RWPE1 (cell line): ENCODE results near the gene GAL3ST2.
A peak's percentile ranks its signal among the peaks of the same experiment; 100 is the strongest.
"Not testable (repeated sequence)": the region's sequence is repeated elsewhere in the genome, so short reads cannot be mapped to it uniquely, and the experiment has no call there.

Experiments
- CTCF ChIA-PET: fragments of 350-600 bp; sonication (Branson Sonifier 250); formaldehyde crosslinking; extraction: SDS; loops from one replicate; lab custom pipeline; 2021; lab: Yijun Ruan, JAX
- POLR2A ChIA-PET: fragments of 400-600 bp; formaldehyde crosslinking; extraction: SDS; loops from one replicate; lab custom pipeline; 2020; ENCODE audit warnings: antibody characterized with exemption; ENCODE audit not compliant: low non-redundant PET; lab: Yijun Ruan, JAX
- DNase-seq: peaks from one replicate; pipeline ENCODE4 v3.0.0; 2012; ENCODE audit warnings: low spot score
- H3K27ac ChIP-seq: fragments of 450-650 bp; 2 replicates; pipeline ENCODE4 v1.5.1; 2017
- TF ChIP-seq, protein P1 (sequence below): fragments of 450-650 bp; conservative IDR thresholded peaks from 2 replicates; pipeline ENCODE4 v1.5.1; 2017; ENCODE audit warnings: low read depth, mild to moderate bottlenecking

The GAL3ST2 gene

DNA sequence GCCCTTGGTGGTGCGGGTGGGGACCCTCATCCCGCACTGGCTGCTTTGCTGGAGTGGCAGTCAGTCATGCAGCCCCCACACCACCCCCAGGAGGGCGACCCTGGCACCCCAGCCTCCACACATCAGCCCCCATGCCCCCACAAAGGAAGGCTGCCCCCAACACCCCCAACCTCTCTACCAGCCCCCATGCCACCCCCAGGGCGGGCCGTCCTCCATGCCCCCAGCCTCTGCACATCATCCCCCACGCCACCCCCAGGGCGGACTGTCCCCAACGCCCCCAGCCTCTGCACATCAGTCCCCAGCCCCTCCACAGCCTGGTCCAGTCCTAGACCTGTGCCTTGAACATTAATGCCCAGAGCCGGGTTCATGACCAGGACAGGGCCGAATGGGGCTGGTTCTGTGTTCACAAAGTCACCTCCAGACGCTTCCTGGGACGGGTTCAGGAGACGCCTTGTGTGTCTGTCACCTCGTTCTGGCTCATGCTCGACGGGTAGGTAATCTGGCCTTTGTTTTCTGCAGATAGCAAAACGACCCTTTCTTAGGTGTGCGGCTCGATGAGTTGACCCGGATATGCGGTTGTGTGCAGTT is 23.8 kb upstream of the GAL3ST2 start:
- CTCF ChIA-PET = no interaction called here
- DNase-seq = no peak
- POLR2A ChIA-PET = no interaction called here
- TF ChIP-seq, protein P1, sequence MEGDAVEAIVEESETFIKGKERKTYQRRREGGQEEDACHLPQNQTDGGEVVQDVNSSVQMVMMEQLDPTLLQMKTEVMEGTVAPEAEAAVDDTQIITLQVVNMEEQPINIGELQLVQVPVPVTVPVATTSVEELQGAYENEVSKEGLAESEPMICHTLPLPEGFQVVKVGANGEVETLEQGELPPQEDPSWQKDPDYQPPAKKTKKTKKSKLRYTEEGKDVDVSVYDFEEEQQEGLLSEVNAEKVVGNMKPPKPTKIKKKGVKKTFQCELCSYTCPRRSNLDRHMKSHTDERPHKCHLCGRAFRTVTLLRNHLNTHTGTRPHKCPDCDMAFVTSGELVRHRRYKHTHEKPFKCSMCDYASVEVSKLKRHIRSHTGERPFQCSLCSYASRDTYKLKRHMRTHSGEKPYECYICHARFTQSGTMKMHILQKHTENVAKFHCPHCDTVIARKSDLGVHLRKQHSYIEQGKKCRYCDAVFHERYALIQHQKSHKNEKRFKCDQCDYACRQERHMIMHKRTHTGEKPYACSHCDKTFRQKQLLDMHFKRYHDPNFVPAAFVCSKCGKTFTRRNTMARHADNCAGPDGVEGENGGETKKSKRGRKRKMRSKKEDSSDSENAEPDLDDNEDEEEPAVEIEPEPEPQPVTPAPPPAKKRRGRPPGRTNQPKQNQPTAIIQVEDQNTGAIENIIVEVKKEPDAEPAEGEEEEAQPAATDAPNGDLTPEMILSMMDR = no peak
- H3K27ac ChIP-seq = peak overlapping the region; percentile 47

DNA sequence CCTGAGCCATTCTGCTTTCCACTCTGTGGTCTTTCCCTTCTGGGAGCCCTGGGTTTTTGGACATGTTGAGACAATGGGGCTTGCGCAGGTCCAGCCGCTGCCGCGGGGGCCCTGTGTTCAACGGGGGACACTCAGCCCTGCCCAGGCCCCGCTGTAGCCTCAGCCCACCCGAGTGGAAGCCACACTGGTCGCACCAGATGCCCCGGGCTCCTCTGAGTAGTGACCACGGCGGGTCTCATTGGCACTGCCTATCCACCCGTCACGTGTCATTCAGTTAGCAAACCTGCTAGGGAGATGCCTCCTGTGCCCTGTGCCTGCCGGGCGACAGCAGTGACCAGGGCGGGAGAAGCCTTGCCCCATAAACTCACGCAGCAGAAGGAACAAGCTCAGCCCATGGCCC is 23.1 kb upstream of the GAL3ST2 start:
- peak overlapping the region; percentile 47 for H3K27ac ChIP-seq
- TF ChIP-seq, protein P1 = no peak
- DNase-seq = no peak
- ChIA-PET POLR2A (no interaction called here), CTCF (no interaction called here)

DNA sequence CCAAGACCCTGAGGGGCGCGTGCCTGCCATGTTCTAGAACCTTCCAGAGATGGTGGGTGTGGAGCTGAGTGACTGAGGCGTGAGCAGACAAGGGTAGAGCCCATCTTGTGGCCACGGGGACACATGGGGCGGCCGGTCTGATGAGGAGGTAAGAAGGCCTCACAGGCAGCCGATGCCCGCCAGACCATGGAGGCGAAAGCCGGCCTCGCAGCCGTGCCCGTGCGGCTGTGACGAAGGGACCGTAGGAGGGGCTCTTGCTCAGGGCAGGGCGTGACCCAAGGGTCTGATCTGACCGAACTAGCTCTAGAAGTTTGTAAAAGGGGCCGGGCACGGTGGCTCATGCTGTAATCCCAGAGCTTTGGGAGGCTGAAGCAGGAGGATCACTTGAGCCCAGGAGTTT is 22.6 kb upstream of the GAL3ST2 start:
- ChIA-PET POLR2A (interaction anchor here (0.7 kb wide), 1 partner anchor 18 kb away, joined by 3 read pairs; no protein-coding TSS in a partner anchor), CTCF (no interaction called here)
- no peak for DNase-seq
- peak overlapping the region; percentile 47; the same call in 1 of the 2 replicates for H3K27ac ChIP-seq
- TF ChIP-seq, protein P1 = no peak

DNA sequence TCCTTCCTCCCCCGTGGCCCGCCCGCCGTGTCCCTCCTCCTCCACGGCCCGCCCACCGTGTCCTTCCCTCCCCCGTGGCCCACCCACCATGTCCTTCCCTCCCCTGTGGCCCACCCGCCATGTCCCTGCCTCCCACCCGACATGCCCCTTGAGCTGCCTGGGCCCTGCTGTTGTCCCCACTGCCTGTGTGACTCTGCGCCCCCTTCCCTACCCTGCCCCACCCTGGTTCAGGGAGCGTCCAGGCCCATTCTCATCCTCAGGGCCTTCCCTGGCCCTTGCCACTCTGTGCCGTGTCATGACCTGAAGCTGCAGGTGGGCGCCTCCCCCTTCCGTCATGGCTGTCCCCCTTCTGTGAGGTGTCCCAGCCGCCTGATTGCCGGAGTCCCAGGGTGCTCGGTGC is 21.5 kb upstream of the GAL3ST2 start:
- TF ChIP-seq, protein P1 = no peak
- DNase-seq = no peak
- CTCF ChIA-PET = no interaction called here

DNA sequence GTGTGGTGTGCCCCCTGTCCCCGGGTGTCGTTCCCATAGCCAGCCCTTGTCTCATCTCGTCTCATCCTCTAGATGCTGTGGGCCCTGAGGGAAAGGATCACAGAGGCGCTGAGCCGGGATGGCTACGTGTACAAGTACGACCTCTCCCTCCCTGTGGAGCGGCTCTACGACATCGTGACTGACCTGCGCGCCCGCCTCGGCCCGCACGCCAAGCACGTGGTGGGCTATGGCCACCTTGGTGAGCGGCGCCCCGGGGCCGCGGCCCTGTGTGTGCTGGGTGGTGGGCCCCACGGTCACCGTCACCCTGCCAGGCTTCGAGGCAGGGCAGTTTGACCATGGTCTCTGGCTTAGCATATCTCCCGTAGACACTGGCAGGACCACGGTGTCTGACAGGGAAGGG is 20.8 kb upstream of the GAL3ST2 start:
- no peak for DNase-seq
- TF ChIP-seq, protein P1 = no peak
- no peak overlapping the region for H3K27ac ChIP-seq
- ChIA-PET CTCF (interaction anchor here (0.6 kb wide), 1 partner anchor 54 kb away, joined by 3 read pairs; no protein-coding TSS in a partner anchor), POLR2A (no interaction called here)

More for the DNA sequence above, 21.5 kb upstream of the GAL3ST2 start:
- no peak overlapping the region for H3K27ac ChIP-seq
- POLR2A ChIA-PET = interaction anchor here (0.6 kb wide), 1 partner anchor 21 kb away, joined by 3 read pairs; no protein-coding TSS in a partner anchor

DNA sequence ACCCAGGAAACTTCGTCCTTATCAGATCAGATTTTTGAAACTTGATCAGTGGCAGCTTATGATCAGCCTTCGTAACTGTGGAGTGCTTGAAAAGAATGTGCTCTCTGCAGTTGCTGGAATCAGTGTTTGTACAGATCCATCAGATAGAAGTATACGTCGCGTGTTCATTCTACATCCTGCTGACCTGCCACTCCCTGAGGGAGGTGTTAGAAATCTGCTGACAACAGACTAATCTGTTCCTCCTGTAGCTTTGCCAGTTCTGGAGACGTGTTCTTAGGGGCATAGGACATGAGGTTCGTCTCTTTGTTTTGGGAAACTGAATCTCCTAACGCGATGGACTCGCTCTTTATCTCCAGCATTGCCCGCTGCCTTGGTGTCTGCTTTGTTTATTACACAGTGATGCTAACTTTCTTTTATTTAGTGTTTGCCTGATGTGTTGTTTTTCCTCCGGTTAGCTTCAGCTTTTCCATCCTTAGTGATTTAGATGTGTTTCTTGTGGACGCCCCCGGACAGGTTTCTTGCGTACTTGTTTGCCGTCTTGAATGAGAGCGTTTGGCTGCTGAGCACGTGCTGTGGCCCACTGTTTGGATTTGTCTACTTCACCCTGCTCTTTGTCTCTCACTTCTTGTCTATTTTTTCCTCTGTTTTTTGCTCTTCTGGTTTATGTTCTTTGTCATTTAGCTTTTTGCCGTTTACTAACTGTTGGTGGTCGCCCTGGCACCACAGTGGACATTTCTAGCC is 17.4 kb upstream of the GAL3ST2 start:
- TF ChIP-seq, protein P1 = no peak
- CTCF ChIA-PET = interaction anchor here (0.6 to 1.0 kb wide), 2 partner anchors 118 to 348 kb away, joined by 3 to 5 read pairs; no protein-coding TSS in a partner anchor
- DNase-seq = no peak
- POLR2A ChIA-PET = no interaction called here
- H3K27ac ChIP-seq = no peak overlapping the region

DNA sequence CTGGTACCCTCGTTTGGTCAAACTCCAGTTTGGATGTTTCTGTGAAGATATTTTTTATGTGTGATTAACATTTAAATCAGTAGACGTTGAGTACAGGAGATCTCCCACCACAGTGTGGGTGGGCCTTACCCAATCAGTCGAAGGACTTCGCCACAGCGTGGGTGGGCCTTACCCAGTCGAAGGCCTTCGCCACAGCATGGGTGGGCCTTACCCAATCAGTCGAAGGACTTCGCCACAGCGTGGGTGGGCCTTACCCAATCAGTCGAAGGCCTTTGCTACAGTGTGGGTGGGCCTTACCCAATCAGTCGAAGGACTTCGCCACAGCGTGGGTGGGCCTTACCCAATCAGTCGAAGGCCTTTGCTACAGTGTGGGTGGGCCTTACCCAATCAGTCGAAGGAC is 16.7 kb upstream of the GAL3ST2 start:
- H3K27ac ChIP-seq, DNase-seq, POLR2A ChIA-PET: not testable (repeated sequence)
- CTCF ChIA-PET = interaction anchor here (1.0 kb wide), 1 partner anchor 117 kb away, joined by 5 read pairs; no protein-coding TSS in a partner anchor
